Endothelial cell of umbilical vein (primary cell): ENCODE measurements around the gene C17orf113.

ENCODE experiments used
- EZH2 ChIP-seq: IDR thresholded peaks from 2 replicates; pipeline ENCODE4 v1.6.1; 2012; ENCODE audit warnings: borderline replicate concordance, low read depth, mild to moderate bottlenecking, moderate library complexity, low read length, inconsistent platforms; ENCODE audit not compliant: severe bottlenecking
- POLR2A ChIP-seq: IDR thresholded peaks from 2 replicates; pipeline ENCODE4 v1.6.1; 2012; ENCODE audit warnings: low read depth, mild to moderate bottlenecking, control low read depth, low read length
- POLR2AphosphoS5 ChIP-seq: IDR thresholded peaks from 2 replicates; pipeline ENCODE4 v1.6.1; 2012; ENCODE audit warnings: low read depth, mild to moderate bottlenecking, control low read depth, low read length, moderate library complexity; ENCODE audit not compliant: insufficient read depth
- TF ChIP-seq, protein P1 (sequence below), 2 donors: IDR thresholded peaks; 1 replicate in 1 of 2; 2 replicates in 1 of 2; pipeline ENCODE4 v1.5.1; 2011; ENCODE audit warnings: low read length in 2 of 2, mild to moderate bottlenecking in 2 of 2, moderate library complexity in 2 of 2, control low read depth in 1 of 2, inconsistent platforms in 1 of 2, low read depth in 1 of 2; ENCODE audit not compliant: insufficient read depth in 1 of 2; ENCODE audit errors: extremely low read depth in 1 of 2
- TF ChIP-seq, protein P2 (sequence below): IDR thresholded peaks from 2 replicates; pipeline ENCODE4 v1.6.1; 2011; ENCODE audit not compliant: insufficient read depth, insufficient read length

DNA sequence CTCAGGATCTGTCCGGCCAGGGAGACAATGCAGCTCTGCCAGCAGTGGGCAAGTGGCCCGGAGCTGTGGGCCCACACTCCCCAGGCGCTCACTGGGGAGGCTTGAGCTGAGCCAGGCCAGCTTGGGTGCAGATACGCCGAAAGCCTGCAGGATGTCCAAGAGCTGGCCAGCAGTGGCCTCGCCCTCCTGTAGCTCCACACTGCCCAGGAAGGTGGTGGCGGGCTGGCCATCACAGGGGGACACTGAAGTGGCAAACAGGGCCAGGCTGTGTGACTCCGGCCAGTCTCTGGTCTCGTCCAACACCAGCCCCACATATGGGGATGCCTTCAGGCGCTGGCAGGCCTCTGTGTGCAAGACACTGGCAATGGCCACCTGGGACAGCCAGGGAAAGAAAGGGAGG, 9.6 kb downstream of the C17orf113 start:
- TF ChIP-seq POLR2A = no peak
- TF ChIP-seq, protein P1, sequence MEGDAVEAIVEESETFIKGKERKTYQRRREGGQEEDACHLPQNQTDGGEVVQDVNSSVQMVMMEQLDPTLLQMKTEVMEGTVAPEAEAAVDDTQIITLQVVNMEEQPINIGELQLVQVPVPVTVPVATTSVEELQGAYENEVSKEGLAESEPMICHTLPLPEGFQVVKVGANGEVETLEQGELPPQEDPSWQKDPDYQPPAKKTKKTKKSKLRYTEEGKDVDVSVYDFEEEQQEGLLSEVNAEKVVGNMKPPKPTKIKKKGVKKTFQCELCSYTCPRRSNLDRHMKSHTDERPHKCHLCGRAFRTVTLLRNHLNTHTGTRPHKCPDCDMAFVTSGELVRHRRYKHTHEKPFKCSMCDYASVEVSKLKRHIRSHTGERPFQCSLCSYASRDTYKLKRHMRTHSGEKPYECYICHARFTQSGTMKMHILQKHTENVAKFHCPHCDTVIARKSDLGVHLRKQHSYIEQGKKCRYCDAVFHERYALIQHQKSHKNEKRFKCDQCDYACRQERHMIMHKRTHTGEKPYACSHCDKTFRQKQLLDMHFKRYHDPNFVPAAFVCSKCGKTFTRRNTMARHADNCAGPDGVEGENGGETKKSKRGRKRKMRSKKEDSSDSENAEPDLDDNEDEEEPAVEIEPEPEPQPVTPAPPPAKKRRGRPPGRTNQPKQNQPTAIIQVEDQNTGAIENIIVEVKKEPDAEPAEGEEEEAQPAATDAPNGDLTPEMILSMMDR (IDR thresholded peaks at IDR 0.05; ENCODE audit: extremely low read depth in 1 of 2, insufficient read depth in 1 of 2, low read depth in 1 of 2, low read length in 2 of 2) = no peak
- TF ChIP-seq POLR2AphosphoS5 = no peak
- no peak for TF ChIP-seq EZH2
- TF ChIP-seq, protein P2, sequence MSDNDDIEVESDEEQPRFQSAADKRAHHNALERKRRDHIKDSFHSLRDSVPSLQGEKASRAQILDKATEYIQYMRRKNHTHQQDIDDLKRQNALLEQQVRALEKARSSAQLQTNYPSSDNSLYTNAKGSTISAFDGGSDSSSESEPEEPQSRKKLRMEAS = no peak
